Mammary microvascular endothelial cell (primary cell): ENCODE results near the gene C1orf105. TPM values are rescaled to one million over a fixed set of nuclear protein-coding genes. Genes with fewer than 3 reads are reported as not detected.

Source experiments
- total RNA-seq: library from RNA; depleted of rRNA; stranded (reverse); fragments of >200 nt; gene quantifications from 2 replicates; pipeline ENCODE4 v1.2.3, GENCODE V29; 2015

Gene C1orf105, protein sequence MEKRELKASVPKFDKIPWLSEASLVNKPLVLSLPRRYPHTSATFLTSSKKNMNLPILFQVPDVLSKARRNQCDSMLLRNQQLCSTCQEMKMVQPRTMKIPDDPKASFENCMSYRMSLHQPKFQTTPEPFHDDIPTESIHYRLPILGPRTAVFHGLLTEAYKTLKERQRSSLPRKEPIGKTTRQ
- not detected in 2 replicates for total RNA-seq

DNA sequence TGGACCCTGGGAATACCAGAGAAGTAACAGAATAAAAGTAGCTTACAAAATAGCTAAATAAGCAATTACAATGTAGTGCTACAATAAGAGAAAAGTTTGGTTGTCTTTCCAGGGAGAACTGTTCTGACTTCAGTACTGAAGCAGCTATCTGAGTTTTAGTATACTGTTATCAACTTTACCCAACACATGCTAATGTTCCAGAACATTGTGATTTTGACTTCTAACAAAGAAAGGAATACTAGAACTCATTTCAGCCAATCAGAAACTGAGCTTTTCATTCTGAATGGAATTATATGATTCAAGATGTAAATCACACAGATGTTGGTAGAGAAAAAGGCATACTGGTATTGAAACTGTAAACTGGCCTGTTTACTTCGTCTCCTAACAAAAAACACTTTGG lies at the start of gene C1orf105:
Gene C1orf105, plus strand, starts transcription at position 301 of the 400 bp plus-strand sequence. CDS start 201 bp downstream, outside the sequence.

DNA sequence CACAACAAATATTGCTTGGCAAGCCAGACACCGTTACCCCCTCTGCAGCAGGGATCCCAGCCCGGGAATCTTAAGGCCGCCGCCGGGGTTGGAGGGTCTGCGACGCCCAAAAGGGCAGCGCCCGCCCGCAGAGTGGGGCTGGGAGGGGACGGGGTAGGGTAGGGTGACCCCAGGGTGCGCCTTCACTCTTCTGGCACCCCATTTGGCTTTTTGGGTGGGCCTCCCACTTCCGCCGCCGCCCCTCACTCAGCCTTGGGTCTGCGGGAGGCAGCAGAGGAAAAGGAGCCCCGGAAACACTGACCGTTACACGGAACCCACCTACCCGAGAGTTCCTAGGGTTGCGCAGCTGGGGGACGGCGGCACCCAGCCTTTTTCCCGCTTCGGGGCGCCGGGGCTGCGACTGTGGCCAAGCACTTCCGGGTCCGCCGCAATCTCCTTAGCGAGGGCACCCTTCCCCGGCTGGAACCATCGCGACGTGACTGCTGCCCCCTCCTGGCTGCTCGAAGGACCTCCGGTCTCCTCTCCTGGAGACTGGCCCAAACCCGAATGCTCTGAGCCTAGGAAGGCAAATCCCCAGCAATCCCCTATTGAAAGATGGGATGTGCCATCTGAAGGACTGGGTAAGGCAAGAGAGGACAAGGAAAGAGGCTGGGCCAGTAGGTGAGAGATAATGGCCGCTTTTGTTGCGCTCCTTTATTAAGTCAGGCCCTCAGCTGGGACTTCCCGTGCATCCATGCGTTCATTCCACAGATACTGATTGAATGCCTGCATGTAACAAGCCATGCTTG lies 23.4 kb downstream of the C1orf105 start, which contains the start of gene PIGC:
Gene PIGC, minus strand, starts transcription at position 404 of the 788 bp plus-strand sequence. CDS start 1,447 bp downstream, outside the sequence.

Other genes with a start within 250 kb of the C1orf105 start
- 18.5 and 18.9 TPM in 2 replicates for gene PIGC, start 23.4 kb downstream of the C1orf105 start, total RNA-seq
- 16.0 and 17.7 TPM in 2 replicates for gene SUCO, start 112.5 kb downstream of the C1orf105 start, total RNA-seq
- gene FASLG, start 238.4 kb downstream of the C1orf105 start, total RNA-seq = not detected in 2 replicates